Muscle of leg (tissue), 11 donors: ENCODE data around the gene RFX3. TPM values are rescaled to one million over a fixed set of nuclear protein-coding genes. Genes with fewer than 3 reads are reported as not detected.

ENCODE experiments used
- DNase-seq: peaks from one replicate; pipeline ENCODE4 v3.0.0; 2013
- H3K27ac ChIP-seq: one replicate; pipeline ENCODE4 v1.5.1; 2013; ENCODE audit warnings: mild to moderate bottlenecking, low read length, control low read depth
- H3K27me3 ChIP-seq: one replicate; pipeline ENCODE4 v1.6.1; 2013; ENCODE audit warnings: low read length; ENCODE audit not compliant: control insufficient read depth, insufficient read depth
- H3K36me3 ChIP-seq: one replicate; pipeline ENCODE4 v1.6.1; 2013; ENCODE audit warnings: low read length; ENCODE audit not compliant: control insufficient read depth, insufficient read depth
- H3K4me1 ChIP-seq: one replicate; pipeline ENCODE4 v1.6.1; 2013; ENCODE audit warnings: low read length; ENCODE audit not compliant: control insufficient read depth, insufficient read depth
- H3K4me3 ChIP-seq: one replicate; pipeline ENCODE4 v1.5.1; 2013; ENCODE audit warnings: low read length, control low read depth
- H3K9me3 ChIP-seq: replicated peaks from 2 replicates; pipeline ENCODE4 v1.6.1; 2013; ENCODE audit warnings: low read depth, low read length; ENCODE audit not compliant: control insufficient read depth
- WGBS: methylation state at CpG from one replicate; pipeline ENCODE4 v1.1.5; 2013; ENCODE audit warnings: missing lambda C conversion rate; ENCODE audit not compliant: insufficient coverage; 5-methylcytosine and 5-hydroxymethylcytosine counted together
- polyA plus RNA-seq, 8 donors: library from polyadenylated mRNA; unstranded; fragments of 120-200 nt; gene quantifications; one replicate each; pipeline versions ENCODE4 v1.2.1 to v1.2.3, GENCODE V29; 2013; ENCODE audit warnings: inconsistent platforms in 1 of 8, low replicate concordance in 1 of 8; ENCODE audit not compliant: insufficient read length in 8 of 8, insufficient read depth in 1 of 8
- total RNA-seq: library from RNA; stranded (reverse); fragments of 120-200 nt; gene quantifications from one replicate; pipeline ENCODE4 v1.2.4, GENCODE V29; 2013

Gene RFX3
- total and polyA plus RNA-seq, 9 donors, result 4.0 to 8.3 (median 5.1) TPM

DNA sequence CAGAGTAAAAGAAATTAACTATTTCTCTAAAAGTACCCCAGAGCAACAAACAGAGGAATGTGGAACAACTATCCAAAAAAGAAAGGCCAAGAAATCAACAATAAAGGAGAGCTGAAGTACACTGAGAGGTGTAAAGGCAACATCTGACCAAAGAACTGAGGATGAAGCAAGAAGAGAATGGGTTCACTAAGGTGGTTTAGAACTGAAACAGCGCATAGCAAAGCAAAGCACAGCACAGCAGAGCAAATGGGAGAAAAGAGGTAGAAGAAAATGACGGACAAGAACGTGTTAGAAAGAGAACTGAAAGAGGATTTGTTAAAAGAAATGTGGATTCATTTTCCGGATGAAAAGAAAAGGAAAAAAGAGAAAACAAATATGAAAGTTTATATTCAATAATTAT is 25.8 kb downstream of the RFX3 start:
- no peak for DNase-seq
- H3K9me3 ChIP-seq, result no peaks in the 10 kb centered on the region
- H3K27me3 ChIP-seq, result no peaks in the 10 kb centered on the region
- H3K4me1 ChIP-seq, result no peaks in the 10 kb centered on the region
- H3K4me3 ChIP-seq, result no peak overlapping the region
- no peak overlapping the region for H3K27ac ChIP-seq
- WGBS, result 82% methylated on average over 1 of the region's 4 CpGs
- H3K36me3 ChIP-seq, result no peaks in the 10 kb centered on the region

DNA sequence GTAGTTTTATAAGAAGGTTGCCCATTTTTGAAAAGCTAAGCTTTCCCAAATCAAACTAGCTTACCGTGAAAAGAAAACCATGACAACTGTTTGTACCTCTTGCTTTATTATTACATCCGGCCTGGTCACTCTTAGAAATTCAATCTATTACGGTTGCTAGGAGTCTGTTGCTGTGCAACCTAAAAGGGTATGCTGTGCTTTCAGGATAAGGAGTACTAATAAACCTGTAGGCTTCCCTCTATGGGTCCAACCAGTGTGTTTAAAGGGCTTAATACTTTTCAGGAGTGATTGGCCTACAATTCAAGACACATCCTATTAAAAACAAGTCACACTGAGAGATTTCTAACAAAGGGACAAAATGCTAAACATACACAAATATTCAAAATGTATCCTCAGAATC is 27.1 kb downstream of the RFX3 start:
- Histone ChIP-seq H3K27ac (no peak overlapping the region), H3K36me3 (no peaks in the 10 kb centered on the region), H3K4me3 (no peak overlapping the region), H3K27me3 (no peaks in the 10 kb centered on the region), H3K4me1 (no peaks in the 10 kb centered on the region), H3K9me3 (no peaks in the 10 kb centered on the region)
- DNase-seq, result peak; percentile 46
- WGBS, result no CpG with 5 or more reads among the region's 3 CpGs

DNA sequence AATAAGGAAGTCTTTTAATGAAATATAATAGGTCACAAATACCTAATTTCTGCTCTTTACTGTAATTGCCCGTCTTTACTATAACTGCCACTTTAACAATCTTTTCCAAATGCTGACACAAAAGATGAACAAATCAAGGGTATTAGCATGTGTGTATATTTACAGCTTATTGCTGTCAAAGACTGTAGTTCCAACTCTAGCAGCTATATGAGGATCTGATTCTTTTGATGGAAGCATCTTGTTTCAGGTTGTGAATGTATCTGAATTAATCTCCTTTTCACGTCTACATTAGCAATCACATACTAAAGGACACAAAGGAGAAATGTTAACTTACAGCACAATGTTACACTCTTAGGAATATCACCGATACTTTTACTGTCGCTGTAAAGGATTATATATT is 27.9 kb downstream of the RFX3 start:
- no CpG with 5 or more reads among the region's 4 CpGs for WGBS
- H3K4me3 ChIP-seq, result no peak overlapping the region

DNA sequence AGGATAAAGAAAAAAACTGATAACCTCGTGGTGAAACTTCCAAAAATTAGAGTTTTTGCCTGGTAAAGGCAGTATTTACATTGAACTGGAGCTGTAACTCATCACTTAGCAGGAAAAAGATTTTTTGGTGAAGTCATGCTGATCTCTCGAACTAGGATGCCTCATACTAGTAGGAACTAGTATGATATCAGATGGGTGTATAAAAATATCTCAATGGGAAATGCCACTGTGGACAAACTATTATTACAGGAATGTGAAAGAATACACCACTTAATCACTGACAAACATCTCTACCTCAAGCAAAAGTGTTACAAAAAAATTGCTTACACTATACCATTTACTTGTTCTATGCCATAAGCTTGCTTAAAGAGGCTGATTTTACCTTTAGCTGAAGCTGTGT is 28.4 kb downstream of the RFX3 start:
- no peak overlapping the region for H3K27ac ChIP-seq
- 71% methylated on average over 1 of the region's 2 CpGs for WGBS
- H3K36me3 ChIP-seq, result no peaks in the 10 kb centered on the region
- H3K4me1 ChIP-seq, result no peaks in the 10 kb centered on the region
- H3K27me3 ChIP-seq, result no peaks in the 10 kb centered on the region
- no peaks in the 10 kb centered on the region for H3K9me3 ChIP-seq
- H3K4me3 ChIP-seq, result no peak overlapping the region
- DNase-seq, result no peak

More for the DNA sequence above, 27.9 kb downstream of the RFX3 start:
- H3K4me1 ChIP-seq, result no peaks in the 10 kb centered on the region
- no peak for DNase-seq
- no peaks in the 10 kb centered on the region for H3K36me3 ChIP-seq
- no peak overlapping the region for H3K27ac ChIP-seq
- no peaks in the 10 kb centered on the region for H3K27me3 ChIP-seq
- H3K9me3 ChIP-seq, result no peaks in the 10 kb centered on the region

DNA sequence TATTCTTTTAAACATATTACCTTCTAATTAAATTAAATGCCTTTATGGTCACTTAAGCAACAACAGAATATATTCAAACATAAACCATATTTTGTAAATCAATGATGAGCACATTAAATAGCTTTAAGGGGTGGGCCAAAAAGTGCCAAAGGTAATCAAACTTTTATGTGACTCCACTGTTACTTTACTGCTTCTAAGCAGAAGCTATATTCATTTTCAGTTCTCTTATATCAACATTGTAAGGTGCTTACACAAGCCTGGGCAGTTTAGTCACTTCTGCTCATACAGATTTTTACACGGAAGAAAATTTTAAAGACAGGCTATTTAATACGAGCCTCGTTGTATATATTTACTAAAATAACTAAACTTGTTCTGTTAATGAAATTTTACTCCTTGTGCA is 29.9 kb downstream of the RFX3 start:
- no peak for DNase-seq
- H3K4me1 ChIP-seq, result no peaks in the 10 kb centered on the region
- WGBS, result no CpG with 5 or more reads among the region's 3 CpGs
- no peak overlapping the region for H3K27ac ChIP-seq
- no peaks in the 10 kb centered on the region for H3K36me3 ChIP-seq
- H3K9me3 ChIP-seq, result no peaks in the 10 kb centered on the region
- H3K4me3 ChIP-seq, result no peak overlapping the region
- H3K27me3 ChIP-seq, result no peaks in the 10 kb centered on the region

DNA sequence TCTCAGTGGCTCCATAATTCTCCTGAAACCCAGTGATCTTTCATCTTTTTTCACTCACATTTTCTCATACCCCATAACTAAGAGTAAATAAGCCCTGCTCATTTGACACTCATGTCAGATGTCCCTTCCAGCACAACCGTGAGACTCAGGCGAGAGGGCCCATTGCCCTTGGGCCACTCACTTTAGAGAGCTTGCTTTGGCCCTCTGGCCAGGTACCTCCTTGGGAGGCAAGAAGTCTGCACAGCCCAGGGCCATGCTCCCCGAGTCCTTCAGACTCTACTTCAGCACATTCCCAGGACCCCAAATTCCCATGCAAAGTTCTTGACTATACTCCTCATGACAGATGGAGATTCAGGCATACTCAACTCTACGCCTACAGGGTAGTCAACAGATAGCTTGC is 33.6 kb downstream of the RFX3 start:
- H3K4me3 ChIP-seq, result no peak overlapping the region
- no peak overlapping the region for H3K27ac ChIP-seq
- 94% methylated on average over 3 of the region's 4 CpGs for WGBS
- no peak for DNase-seq
- no peaks in the 10 kb centered on the region for H3K27me3 ChIP-seq
- no peaks in the 10 kb centered on the region for H3K36me3 ChIP-seq
- H3K4me1 ChIP-seq, result no peaks in the 10 kb centered on the region
- no peaks in the 10 kb centered on the region for H3K9me3 ChIP-seq

DNA sequence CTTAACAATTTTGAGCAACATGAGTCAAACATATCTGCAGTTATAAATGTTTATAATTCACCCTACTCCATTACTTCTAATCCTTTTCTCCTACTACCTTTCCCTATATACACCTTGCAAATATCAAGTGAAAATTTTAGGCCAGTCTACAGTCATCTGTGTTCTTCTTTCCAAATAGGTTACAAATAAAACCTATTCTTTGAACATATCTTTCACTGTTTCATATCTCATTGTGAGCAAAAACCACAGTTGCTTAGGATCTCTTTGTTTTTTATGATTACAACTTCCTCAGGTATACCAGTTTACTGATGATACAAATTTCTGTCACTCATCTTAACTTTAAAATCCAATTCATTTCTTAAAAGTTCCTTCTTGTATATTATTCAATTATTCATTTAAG is 34.4 kb downstream of the RFX3 start:
- Histone ChIP-seq H3K4me1 (no peaks in the 10 kb centered on the region), H3K4me3 (no peak overlapping the region), H3K27me3 (no peaks in the 10 kb centered on the region), H3K27ac (no peak overlapping the region), H3K9me3 (no peaks in the 10 kb centered on the region), H3K36me3 (no peaks in the 10 kb centered on the region)
- no peak for DNase-seq

DNA sequence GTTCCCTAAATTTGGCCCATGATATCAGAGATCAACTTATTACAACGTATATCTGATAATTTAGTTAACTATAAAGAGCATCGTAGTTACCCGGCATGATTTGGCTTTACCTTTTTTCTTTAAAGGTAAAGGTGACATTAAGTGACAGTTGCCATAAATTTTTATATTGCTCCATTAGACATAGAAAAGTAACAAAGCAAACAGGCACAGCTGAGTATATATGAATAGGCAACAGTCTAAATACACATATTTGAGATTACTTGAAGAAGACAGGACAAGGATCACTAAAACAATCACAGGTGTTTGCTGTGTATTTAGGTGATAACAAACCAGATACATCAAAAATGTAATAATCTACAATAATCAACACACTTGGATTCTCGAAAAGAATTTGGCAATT is 34.8 kb downstream of the RFX3 start:
- no peaks in the 10 kb centered on the region for H3K9me3 ChIP-seq
- no peaks in the 10 kb centered on the region for H3K27me3 ChIP-seq
- no CpG with 5 or more reads among the region's 4 CpGs for WGBS

DNA sequence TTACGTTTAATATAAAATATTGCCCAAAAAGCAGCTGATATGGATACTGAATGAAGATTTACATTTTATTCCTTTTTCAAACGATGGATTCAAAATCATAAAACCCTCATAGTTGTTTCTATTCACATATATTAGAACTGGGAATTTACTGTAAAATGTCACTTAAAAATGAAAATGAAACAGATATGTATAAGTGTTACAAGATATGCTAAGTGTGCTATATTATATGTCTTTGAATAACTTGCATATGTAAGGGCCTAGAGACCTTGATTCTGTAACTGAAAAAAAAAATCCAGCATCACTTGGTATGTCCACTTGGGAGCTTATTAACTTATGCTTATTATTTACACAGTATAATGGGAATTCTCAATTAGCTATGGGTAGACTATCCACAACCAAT is 43.2 kb downstream of the RFX3 start:
- WGBS, result no CpG with 5 or more reads among the region's 2 CpGs
- no peak overlapping the region for H3K27ac ChIP-seq
- no peak overlapping the region for H3K4me3 ChIP-seq
- H3K36me3 ChIP-seq, result peaks cover 4% of the 10 kb centered on the region
- peaks cover 3% of the 10 kb centered on the region for H3K9me3 ChIP-seq
- DNase-seq, result no peak
- no peaks in the 10 kb centered on the region for H3K4me1 ChIP-seq
- H3K27me3 ChIP-seq, result no peaks in the 10 kb centered on the region

More for the DNA sequence above, 34.8 kb downstream of the RFX3 start:
- Histone ChIP-seq H3K36me3 (no peaks in the 10 kb centered on the region), H3K4me1 (no peaks in the 10 kb centered on the region), H3K27ac (no peak overlapping the region), H3K4me3 (no peak overlapping the region)
- no peak for DNase-seq

DNA sequence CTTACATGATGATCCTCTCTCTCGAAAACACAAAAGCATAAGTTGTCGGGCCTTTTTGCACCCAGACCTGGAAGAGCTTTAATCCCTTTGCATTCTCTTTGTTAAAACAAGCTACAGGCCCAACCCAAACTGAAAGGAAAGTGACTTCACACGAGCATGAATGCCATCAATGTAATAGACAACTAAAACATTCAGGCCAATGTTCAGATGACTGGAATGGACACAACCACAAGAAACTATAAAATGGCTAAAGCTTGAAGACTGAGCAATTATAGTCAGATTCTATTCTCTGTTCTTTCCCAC is 45.5 kb downstream of the RFX3 start:
- WGBS, result 100% methylated on average over 3 of the region's 3 CpGs
- H3K4me3 ChIP-seq, result no peak overlapping the region
- H3K36me3 ChIP-seq, result peaks cover 4% of the 10 kb centered on the region
- no peak overlapping the region for H3K27ac ChIP-seq
- H3K9me3 ChIP-seq, result peaks cover 6% of the 10 kb centered on the region
- no peak for DNase-seq
- no peaks in the 10 kb centered on the region for H3K27me3 ChIP-seq
- H3K4me1 ChIP-seq, result no peaks in the 10 kb centered on the region

DNA sequence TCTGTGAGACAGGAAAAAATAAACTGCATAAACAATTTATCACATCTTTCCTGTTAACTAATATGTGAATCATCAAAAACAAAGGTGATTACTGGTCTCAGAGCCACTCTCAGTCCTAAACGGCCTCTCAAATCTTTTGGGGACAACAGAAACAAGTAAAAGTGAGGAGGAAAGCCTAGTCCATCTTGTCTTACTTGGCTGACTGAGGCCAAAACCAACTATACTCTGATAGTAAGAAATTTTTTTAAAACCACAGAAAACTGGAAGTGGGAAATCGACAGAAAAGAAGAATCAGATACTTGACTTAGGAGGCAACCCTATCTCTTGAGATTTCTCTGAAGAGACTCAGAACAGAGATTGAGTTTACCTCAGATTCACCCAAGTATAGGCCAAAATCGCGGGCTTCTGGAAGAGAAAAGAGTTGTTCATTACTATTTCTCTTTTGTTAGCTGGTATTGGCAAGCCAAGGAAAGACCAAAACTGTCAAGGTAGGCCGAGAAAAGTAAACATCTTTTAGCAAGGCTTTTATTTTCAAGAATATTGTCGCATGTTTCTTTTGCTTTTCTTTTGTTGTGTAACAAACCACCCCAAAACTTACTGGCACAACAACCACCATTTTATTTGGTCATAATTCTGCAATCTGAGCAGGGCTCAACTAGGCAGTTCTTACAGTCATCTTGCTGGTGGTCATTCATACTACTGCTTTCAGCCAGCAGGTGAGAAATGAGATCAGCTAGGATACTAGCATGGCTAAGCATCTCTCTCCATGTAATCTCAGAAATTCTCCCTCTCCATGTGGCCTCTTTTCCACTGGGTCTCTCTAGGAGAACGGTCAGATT is 46.1 kb downstream of the RFX3 start:
- no peak for DNase-seq
- Histone ChIP-seq H3K4me3 (no peak overlapping the region), H3K27ac (no peak overlapping the region), H3K27me3 (no peaks in the 10 kb centered on the region), H3K4me1 (no peaks in the 10 kb centered on the region), H3K9me3 (peaks cover 6% of the 10 kb centered on the region), H3K36me3 (peaks cover 4% of the 10 kb centered on the region)
- WGBS, result 94% methylated on average over 2 of the region's 7 CpGs
